ENCODE measurements around the gene DYNC1I2.

DNA sequence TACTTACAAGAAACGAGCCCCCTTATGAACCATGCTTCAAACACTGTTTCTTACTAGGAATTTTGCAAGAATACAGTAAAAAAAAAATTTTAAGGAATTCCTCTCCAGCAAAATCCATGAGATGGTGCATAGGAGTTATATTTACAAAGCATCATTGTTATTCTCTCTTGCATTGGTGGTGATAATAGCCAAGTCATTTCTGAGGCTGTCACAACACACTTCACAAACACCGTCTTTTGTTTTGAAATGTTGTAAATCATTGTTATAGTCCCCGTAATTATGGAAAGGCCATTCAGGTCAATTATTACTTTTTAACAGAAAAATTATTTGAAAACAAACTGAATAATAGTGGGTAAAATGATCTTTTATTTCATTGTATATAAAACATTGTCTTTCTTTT is 60.1 kb downstream of the DYNC1I2 start:
- TF ChIP-seq POLR2A (IDR thresholded peaks at IDR 0.05; ENCODE audit: low read depth, low read length): no peak
- TF ChIP-seq TAF1 (IDR thresholded peaks at IDR 0.05; ENCODE audit: low read depth, low read length): no peak
- TF ChIP-seq POLR2AphosphoS5 (IDR thresholded peaks at IDR 0.05; ENCODE audit: low read depth, low read length): no peak
- TF ChIP-seq PAX5 (IDR thresholded peaks at IDR 0.05; ENCODE audit: insufficient read depth, low read length, severe bottlenecking): no peak
